HUES48 (cell line): ENCODE data around the gene FBP1.

Source experiments
- H3K27ac ChIP-seq: one replicate; pipeline ENCODE4 v1.7.0; 2013; ENCODE audit warnings: low read depth, low read length, inconsistent platforms
- H3K27me3 ChIP-seq: 2 replicates; pipeline ENCODE4 v1.6.1; 2013; ENCODE audit warnings: mild to moderate bottlenecking, low read length; ENCODE audit not compliant: control insufficient read depth, insufficient read depth
- H3K36me3 ChIP-seq: 2 replicates; pipeline ENCODE4 v1.6.1; 2013; ENCODE audit warnings: low read length; ENCODE audit not compliant: control insufficient read depth, insufficient read depth
- H3K4me1 ChIP-seq: 2 replicates; pipeline ENCODE4 v1.6.1; 2013; ENCODE audit warnings: mild to moderate bottlenecking, low read length; ENCODE audit not compliant: control insufficient read depth, insufficient read depth
- H3K4me3 ChIP-seq: 2 replicates; pipeline ENCODE4 v1.5.1; 2013; ENCODE audit warnings: mild to moderate bottlenecking, low read depth, low read length
- H3K9ac ChIP-seq: 2 replicates; pipeline ENCODE4 v1.6.1; 2013; ENCODE audit warnings: mild to moderate bottlenecking, low read depth, low read length, moderate library complexity
- H3K9me3 ChIP-seq: 2 replicates; pipeline ENCODE4 v1.6.1; 2013; ENCODE audit warnings: low read length; ENCODE audit not compliant: control insufficient read depth, insufficient read depth

FBP1 gene

GRCh38 chr9:94638335-94639060 is 820 bp downstream of the FBP1 start:
- Histone ChIP-seq H3K4me1 (peaks cover 7% of the 10 kb centered on the region; the same call in 1 of the 2 replicates), H3K9me3 (no peaks in the 10 kb centered on the region), H3K27me3 (peaks cover 74% of the 10 kb centered on the region), H3K4me3 (peak overlapping the region; percentile 54), H3K27ac (no peak overlapping the region), H3K9ac (no peak overlapping the region), H3K36me3 (no peaks in the 10 kb centered on the region)

GRCh38 chr9:94632737-94633136 is 6.6 kb downstream of the FBP1 start:
- no peaks in the 10 kb centered on the region for H3K9me3 ChIP-seq
- no peak overlapping the region for H3K4me3 ChIP-seq
- H3K27me3 ChIP-seq = peaks cover 23% of the 10 kb centered on the region
- H3K36me3 ChIP-seq = no peaks in the 10 kb centered on the region
- no peak overlapping the region for H3K27ac ChIP-seq
- H3K9ac ChIP-seq = no peak overlapping the region
- peaks cover 20% of the 10 kb centered on the region for H3K4me1 ChIP-seq

- Histone ChIP-seq H3K4me3 (no peak overlapping the region), H3K4me1 (peaks cover 23% of the 10 kb centered on the region), H3K27me3 (peaks cover 11% of the 10 kb centered on the region; the same call in 1 of the 2 replicates), H3K36me3 (no peaks in the 10 kb centered on the region), H3K9ac (no peak overlapping the region), H3K9me3 (no peaks in the 10 kb centered on the region), H3K27ac (no peak overlapping the region)
Measured at GRCh38 chr9:94631599-94631998, 7.7 kb downstream of the FBP1 start.

GRCh38 chr9:94630833-94631232 is 8.5 kb downstream of the FBP1 start:
- Histone ChIP-seq H3K4me1 (peaks cover 23% of the 10 kb centered on the region), H3K27me3 (peaks cover 11% of the 10 kb centered on the region; the same call in 1 of the 2 replicates), H3K9me3 (no peaks in the 10 kb centered on the region), H3K9ac (no peak overlapping the region), H3K27ac (peak overlapping the region; percentile 39), H3K36me3 (no peaks in the 10 kb centered on the region), H3K4me3 (no peak overlapping the region)

- Histone ChIP-seq H3K4me3 (no peak overlapping the region), H3K27me3 (peaks cover 5% of the 10 kb centered on the region; the same call in 1 of the 2 replicates), H3K27ac (peak overlapping the region; percentile 39), H3K9ac (no peak overlapping the region), H3K9me3 (no peaks in the 10 kb centered on the region), H3K36me3 (no peaks in the 10 kb centered on the region), H3K4me1 (peaks cover 23% of the 10 kb centered on the region)
Measured at GRCh38 chr9:94630281-94630680, 9.0 kb downstream of the FBP1 start.

GRCh38 chr9:94627287-94627686 is 12.0 kb downstream of the FBP1 start:
- Histone ChIP-seq H3K9me3 (no peaks in the 10 kb centered on the region), H3K27me3 (no peaks in the 10 kb centered on the region)

GRCh38 chr9:94625835-94626234 is 13.5 kb downstream of the FBP1 start:
- Histone ChIP-seq H3K36me3 (no peaks in the 10 kb centered on the region), H3K4me1 (peaks cover 10% of the 10 kb centered on the region), H3K27ac (no peak overlapping the region), H3K9me3 (no peaks in the 10 kb centered on the region), H3K9ac (no peak overlapping the region), H3K27me3 (no peaks in the 10 kb centered on the region), H3K4me3 (no peak overlapping the region)

More at GRCh38 chr9:94627287-94627686, 12.0 kb downstream of the FBP1 start:
- Histone ChIP-seq H3K36me3 (no peaks in the 10 kb centered on the region), H3K4me3 (no peak overlapping the region), H3K9ac (no peak overlapping the region), H3K27ac (no peak overlapping the region), H3K4me1 (peaks cover 23% of the 10 kb centered on the region)

- H3K36me3 ChIP-seq = no peaks in the 10 kb centered on the region
- H3K9ac ChIP-seq = no peak overlapping the region
- no peaks in the 10 kb centered on the region for H3K27me3 ChIP-seq
- H3K27ac ChIP-seq = no peak overlapping the region
- H3K9me3 ChIP-seq = no peaks in the 10 kb centered on the region
- H3K4me3 ChIP-seq = no peak overlapping the region
- H3K4me1 ChIP-seq = peaks cover 4% of the 10 kb centered on the region; the same call in 1 of the 2 replicates
Measured at GRCh38 chr9:94624629-94625028, 14.7 kb downstream of the FBP1 start.

GRCh38 chr9:94623253-94623652 is 16.1 kb downstream of the FBP1 start:
- no peaks in the 10 kb centered on the region for H3K36me3 ChIP-seq
- H3K9me3 ChIP-seq = no peaks in the 10 kb centered on the region
- no peaks in the 10 kb centered on the region for H3K27me3 ChIP-seq
- no peak overlapping the region for H3K27ac ChIP-seq
- peaks cover 4% of the 10 kb centered on the region; the same call in 1 of the 2 replicates for H3K4me1 ChIP-seq
- H3K9ac ChIP-seq = no peak overlapping the region
- H3K4me3 ChIP-seq = no peak overlapping the region

GRCh38 chr9:94622087-94622800 is 17.1 kb downstream of the FBP1 start:
- Histone ChIP-seq H3K9me3 (no peaks in the 10 kb centered on the region), H3K9ac (no peak overlapping the region), H3K36me3 (no peaks in the 10 kb centered on the region), H3K4me1 (no peaks in the 10 kb centered on the region; the same call in 1 of the 2 replicates), H3K27me3 (no peaks in the 10 kb centered on the region), H3K4me3 (no peak overlapping the region), H3K27ac (no peak overlapping the region)

GRCh38 chr9:94619026-94619425 is 20.3 kb downstream of the FBP1 start:
- Histone ChIP-seq H3K27ac (no peak overlapping the region), H3K36me3 (no peaks in the 10 kb centered on the region), H3K9me3 (no peaks in the 10 kb centered on the region), H3K4me3 (no peak overlapping the region), H3K9ac (no peak overlapping the region), H3K4me1 (no peaks in the 10 kb centered on the region), H3K27me3 (no peaks in the 10 kb centered on the region)
